ENCODE measurements around the gene TMEM63A. TPM values are rescaled to one million over a fixed set of nuclear protein-coding genes. Genes with fewer than 3 reads are reported as not detected.

Gene TMEM63A
- total and polyA plus RNA-seq, 2 of the 13 experiments (the other 11 are each of a cell fraction or from before 2014, with no cell fraction given), result 23.9 to 53.3 TPM

DNA sequence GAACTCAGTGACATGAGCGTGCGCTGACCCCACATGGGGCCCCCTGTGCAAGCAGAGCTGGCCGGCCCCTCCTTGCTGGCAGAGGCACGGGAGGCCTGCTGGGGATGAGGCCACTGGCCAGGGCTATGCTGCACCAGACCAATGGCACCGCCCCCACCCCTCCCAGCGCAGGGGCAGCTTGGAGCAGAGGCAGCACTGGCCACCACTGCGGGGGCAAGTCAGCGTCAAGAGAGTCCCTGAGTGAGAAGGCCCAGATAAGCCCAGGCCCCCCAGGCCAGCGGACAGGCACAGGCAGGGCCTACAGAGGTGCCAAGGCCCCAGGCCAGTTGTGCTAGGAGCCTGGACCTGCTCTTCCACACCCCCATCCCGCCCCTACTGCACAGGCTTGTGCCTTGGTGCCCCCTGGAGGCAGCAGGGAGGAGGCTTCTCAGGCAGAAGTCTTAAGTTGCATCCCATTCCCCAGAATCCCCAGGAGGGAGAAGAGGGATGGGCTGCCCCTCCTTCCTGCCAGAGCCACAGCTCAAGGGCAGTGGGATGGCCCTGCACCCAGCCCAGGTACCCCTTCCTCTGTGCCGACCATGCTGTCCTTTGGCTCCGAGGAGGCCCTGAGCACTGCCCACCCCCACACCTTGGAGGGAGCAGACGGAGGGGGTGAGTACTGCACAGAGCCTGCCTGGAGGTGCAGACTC, 36.5 kb downstream of the TMEM63A start (continued):
- TF ChIP-seq FOSL1 (CRISPR knock-in tag; IDR thresholded peaks at IDR 0.05; ENCODE audit: borderline replicate concordance) (no peak), GTF2F1 (IDR thresholded peaks at IDR 0.05; ENCODE audit: low read length) (no peak), ZNF782 (CRISPR knock-in tag; IDR thresholded peaks at IDR 0.05; ENCODE audit: borderline replicate concordance) (no peak; the same call in 1 of the 2 replicates), MBD4 (IDR thresholded peaks at IDR 0.05; ENCODE audit: borderline replicate concordance, low read length) (no peak), ZNF263 (CRISPR knock-in tag; IDR thresholded peaks at IDR 0.05) (no peak), ZNF3 (CRISPR knock-in tag; IDR thresholded peaks at IDR 0.05) (no peak), ELF4 (CRISPR knock-in tag; IDR thresholded peaks at IDR 0.05; ENCODE audit: borderline replicate concordance) (no peak), ZKSCAN8 (CRISPR knock-in tag; IDR thresholded peaks at IDR 0.05; ENCODE audit: borderline replicate concordance) (no peak), SP5 (CRISPR knock-in tag; IDR thresholded peaks at IDR 0.05; ENCODE audit: borderline replicate concordance, low read depth) (peak; percentile 14; the same call in 1 of the 2 replicates), ZNF274 (CRISPR knock-in tag; IDR thresholded peaks at IDR 0.05) (no peak), MED13 (CRISPR knock-in tag; IDR thresholded peaks at IDR 0.05) (no peak), ZNF891 (CRISPR knock-in tag; IDR thresholded peaks at IDR 0.05) (no peak), ATAD3A (CRISPR knock-in tag; IDR thresholded peaks at IDR 0.05) (no peak)
- TF ChIP-seq, protein P1, sequence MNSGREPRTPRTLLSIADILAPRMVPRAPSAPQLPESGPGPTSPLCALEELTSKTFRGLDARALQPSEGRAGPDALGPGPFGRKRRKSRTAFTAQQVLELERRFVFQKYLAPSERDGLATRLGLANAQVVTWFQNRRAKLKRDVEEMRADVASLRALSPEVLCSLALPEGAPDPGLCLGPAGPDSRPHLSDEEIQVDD (CRISPR knock-in tag; IDR thresholded peaks at IDR 0.05; ENCODE audit: borderline replicate concordance), result no peak
- TF ChIP-seq, protein P2, sequence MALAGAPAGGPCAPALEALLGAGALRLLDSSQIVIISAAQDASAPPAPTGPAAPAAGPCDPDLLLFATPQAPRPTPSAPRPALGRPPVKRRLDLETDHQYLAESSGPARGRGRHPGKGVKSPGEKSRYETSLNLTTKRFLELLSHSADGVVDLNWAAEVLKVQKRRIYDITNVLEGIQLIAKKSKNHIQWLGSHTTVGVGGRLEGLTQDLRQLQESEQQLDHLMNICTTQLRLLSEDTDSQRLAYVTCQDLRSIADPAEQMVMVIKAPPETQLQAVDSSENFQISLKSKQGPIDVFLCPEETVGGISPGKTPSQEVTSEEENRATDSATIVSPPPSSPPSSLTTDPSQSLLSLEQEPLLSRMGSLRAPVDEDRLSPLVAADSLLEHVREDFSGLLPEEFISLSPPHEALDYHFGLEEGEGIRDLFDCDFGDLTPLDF (CRISPR knock-in tag; IDR thresholded peaks at IDR 0.05), result no peak
- TF ChIP-seq, protein P3, sequence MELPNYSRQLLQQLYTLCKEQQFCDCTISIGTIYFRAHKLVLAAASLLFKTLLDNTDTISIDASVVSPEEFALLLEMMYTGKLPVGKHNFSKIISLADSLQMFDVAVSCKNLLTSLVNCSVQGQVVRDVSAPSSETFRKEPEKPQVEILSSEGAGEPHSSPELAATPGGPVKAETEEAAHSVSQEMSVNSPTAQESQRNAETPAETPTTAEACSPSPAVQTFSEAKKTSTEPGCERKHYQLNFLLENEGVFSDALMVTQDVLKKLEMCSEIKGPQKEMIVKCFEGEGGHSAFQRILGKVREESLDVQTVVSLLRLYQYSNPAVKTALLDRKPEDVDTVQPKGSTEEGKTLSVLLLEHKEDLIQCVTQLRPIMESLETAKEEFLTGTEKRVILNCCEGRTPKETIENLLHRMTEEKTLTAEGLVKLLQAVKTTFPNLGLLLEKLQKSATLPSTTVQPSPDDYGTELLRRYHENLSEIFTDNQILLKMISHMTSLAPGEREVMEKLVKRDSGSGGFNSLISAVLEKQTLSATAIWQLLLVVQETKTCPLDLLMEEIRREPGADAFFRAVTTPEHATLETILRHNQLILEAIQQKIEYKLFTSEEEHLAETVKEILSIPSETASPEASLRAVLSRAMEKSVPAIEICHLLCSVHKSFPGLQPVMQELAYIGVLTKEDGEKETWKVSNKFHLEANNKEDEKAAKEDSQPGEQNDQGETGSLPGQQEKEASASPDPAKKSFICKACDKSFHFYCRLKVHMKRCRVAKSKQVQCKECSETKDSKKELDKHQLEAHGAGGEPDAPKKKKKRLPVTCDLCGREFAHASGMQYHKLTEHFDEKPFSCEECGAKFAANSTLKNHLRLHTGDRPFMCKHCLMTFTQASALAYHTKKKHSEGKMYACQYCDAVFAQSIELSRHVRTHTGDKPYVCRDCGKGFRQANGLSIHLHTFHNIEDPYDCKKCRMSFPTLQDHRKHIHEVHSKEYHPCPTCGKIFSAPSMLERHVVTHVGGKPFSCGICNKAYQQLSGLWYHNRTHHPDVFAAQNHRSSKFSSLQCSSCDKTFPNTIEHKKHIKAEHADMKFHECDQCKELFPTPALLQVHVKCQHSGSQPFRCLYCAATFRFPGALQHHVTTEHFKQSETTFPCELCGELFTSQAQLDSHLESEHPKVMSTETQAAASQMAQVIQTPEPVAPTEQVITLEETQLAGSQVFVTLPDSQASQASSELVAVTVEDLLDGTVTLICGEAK (IDR thresholded peaks at IDR 0.05), result no peak
- TF ChIP-seq, protein P3 (CRISPR knock-in tag; IDR thresholded peaks at IDR 0.05), result no peak
- TF ChIP-seq, protein P4, sequence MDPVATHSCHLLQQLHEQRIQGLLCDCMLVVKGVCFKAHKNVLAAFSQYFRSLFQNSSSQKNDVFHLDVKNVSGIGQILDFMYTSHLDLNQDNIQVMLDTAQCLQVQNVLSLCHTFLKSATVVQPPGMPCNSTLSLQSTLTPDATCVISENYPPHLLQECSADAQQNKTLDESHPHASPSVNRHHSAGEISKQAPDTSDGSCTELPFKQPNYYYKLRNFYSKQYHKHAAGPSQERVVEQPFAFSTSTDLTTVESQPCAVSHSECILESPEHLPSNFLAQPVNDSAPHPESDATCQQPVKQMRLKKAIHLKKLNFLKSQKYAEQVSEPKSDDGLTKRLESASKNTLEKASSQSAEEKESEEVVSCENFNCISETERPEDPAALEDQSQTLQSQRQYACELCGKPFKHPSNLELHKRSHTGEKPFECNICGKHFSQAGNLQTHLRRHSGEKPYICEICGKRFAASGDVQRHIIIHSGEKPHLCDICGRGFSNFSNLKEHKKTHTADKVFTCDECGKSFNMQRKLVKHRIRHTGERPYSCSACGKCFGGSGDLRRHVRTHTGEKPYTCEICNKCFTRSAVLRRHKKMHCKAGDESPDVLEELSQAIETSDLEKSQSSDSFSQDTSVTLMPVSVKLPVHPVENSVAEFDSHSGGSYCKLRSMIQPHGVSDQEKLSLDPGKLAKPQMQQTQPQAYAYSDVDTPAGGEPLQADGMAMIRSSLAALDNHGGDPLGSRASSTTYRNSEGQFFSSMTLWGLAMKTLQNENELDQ (CRISPR knock-in tag; IDR thresholded peaks at IDR 0.05; ENCODE audit: borderline replicate concordance), result no peak

Data from HepG2 (cell line).